T1000 (cell line): ENCODE data around the gene ALDH3B2.
"Not testable (repeated sequence)": the region's sequence is repeated elsewhere in the genome, so short reads cannot be mapped to it uniquely, and the experiment has no call there.

Experiments used
- DNase-seq: peaks from one replicate; lab custom pipeline; 2025; ENCODE audit warnings: mixed read lengths; lab: John Stamatoyannopoulos, UW

Gene ALDH3B2

DNA sequence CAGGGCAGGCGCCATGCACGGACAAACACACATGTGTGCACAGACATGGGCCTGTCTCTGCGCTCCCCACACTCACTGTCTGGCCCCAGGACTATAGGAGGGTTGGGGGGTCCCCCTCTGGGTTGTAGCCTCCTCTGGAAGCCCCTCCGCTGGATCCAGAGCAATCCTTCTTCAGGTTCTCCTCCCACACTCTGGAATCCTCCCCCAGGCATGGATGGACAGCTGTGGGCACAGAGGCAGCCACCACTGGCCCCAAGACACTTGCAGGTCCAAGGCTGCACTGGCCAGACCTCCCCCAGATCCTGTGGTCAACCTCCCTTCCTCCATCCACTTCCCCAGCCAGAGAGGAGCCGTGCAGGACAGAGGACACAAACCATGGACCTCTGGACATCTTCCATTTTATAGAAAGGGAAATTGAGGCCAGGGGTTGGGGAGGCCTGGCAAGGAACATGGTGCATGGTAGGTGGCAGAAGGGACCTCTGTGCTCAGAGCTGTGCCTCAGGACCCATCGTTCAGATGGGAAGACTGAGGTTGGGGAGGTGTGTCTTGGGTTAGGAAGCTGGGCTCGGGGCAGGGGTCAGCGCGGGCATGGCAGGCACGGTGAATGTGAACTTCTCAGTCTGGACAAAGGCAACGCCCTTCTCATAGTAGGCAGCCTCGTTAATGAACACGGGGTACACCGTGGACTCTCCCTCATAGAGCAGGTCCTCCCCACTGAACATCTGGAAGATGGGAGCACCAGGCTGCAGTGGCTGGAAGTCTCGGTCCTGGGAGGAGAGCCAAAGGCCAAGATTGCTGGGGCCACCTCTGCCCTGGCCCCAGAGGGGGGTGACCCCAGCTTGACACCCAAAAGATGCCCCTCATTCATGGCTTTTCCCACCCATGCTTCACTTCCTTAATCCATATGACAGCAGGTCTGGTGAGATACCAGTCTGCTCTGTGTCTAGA lies 32.0 kb downstream of the ALDH3B2 start:
- no peak for DNase-seq

DNA sequence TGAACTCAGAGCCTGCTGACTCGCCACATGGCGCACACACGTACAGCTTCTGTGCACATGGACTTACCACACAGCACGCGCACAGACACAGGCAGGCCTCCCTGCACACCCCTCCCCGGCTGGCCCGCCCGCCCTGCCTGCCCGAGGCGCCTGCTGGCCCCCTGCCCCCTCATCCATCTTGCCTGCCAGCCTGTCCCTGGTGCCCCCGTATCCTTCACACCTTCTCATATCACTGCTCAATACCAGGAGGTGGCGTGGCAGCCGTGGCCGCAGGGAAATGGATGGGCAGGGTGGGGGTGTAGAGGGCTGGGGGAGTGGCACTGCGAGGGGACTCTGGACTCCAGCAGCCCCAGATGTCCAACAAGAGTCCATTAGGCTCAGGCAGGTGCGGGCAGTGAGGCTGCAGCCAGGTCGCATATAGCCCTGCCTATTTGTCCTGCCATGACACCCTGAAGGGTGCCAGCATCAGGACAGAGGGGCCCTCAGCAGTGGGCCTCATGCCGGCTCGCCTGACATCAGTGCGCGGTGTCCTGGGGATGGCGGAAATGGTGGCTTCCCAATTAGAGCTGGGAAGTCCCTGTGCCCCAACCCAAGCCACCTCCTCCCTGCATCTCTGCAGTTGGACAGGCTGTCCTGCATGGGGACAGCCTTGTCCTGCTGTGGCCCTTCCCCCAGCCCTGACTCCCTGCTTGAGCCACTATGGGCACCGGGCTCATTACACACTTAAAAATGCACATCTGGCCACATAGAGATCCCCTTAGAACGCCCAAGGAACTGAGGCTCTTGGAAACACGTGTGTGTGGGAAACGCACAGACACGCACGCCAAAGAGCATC lies 32.9 kb downstream of the ALDH3B2 start:
- no peak for DNase-seq

DNA sequence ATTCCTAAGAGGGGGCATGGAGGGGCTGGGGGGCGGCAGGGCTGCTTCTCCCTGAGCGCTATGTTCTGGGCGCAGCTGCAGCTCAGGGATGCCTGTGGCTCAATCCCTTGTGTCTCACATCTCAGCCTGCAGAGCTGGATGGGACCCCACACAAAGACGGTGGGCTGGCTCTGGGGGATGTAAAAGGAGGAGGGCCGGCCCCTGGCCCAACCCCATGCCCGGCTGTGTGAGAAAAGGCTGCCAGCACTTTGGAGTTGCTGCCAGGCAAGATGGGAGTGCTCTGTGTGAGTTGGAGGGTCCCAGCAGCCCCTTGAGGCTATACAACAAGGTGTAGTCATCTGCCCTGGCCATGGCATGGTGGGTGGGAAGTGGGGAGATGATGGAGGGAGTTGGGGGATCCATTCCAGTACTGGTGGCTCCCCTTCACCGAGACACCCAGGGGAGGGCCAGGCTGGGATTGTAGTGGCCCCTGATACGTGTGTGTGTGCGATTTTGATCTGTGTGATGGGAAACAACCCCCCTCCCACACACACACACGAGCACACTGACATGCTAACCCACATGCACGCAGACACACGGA lies 33.6 kb downstream of the ALDH3B2 start:
- DNase-seq: no peak

DNA sequence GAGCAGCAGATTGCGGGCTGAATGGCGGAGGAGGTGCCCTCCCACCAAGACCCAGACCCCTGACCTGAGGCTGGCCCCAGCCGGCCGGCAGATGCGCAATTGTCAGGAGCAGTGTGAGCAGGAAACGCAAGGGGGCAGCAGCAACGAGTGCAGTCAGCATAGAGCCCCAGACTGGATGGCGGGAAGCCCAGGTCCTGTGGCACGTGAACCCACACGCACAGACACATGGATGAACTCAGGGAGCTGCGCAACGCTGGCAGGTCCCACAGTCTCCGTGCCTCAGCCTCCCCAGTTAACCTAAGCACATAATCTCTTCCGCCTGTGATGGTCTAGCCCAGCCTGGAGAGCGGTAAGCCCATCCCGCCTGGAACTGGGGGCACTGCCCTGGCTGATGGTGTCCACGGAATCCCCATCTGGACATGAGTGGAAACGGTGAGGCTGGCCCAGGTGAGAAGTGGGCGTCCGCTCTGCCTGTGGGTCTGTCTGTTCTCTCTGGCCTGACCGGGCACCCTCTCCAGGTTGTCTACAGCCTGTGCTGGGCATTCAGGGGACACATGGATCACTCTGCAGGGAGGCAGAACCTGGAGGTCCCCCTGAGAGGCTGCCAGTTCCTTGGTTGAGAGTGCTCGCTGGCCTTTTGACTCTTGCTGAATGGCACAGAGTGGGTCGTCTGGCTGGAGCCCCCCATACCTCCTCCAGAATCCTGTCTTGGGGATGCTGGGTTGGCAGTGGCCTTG lies 34.2 kb downstream of the ALDH3B2 start:
- no peak for DNase-seq

DNA sequence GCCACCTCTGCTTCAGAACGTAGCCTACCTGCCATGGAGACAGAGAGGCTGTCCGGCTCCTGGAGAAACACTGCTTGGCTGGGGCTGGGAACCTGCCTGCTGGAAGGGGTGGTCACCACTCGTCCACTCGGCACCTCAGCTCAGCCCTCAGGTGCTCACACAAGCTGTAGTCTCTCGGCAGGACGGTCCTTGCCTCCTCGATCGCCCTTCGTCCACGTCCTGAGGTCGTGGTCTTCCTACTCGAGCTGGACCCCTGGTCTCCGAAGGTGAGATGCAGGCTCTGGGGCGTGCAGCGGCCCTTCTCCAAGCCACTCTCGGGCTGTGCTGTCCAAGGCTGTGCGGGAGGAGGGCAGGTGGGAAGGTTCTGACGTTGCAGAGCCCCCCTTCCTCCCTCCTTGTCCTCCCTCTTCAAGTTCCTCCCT lies 35.0 kb downstream of the ALDH3B2 start, which contains the start of gene TBX10:
TSS of gene TBX10 (minus strand) at position 326 of the 422 bp plus-strand sequence. CDS start at position 35, 291 bp downstream.
- no peak for DNase-seq

DNA sequence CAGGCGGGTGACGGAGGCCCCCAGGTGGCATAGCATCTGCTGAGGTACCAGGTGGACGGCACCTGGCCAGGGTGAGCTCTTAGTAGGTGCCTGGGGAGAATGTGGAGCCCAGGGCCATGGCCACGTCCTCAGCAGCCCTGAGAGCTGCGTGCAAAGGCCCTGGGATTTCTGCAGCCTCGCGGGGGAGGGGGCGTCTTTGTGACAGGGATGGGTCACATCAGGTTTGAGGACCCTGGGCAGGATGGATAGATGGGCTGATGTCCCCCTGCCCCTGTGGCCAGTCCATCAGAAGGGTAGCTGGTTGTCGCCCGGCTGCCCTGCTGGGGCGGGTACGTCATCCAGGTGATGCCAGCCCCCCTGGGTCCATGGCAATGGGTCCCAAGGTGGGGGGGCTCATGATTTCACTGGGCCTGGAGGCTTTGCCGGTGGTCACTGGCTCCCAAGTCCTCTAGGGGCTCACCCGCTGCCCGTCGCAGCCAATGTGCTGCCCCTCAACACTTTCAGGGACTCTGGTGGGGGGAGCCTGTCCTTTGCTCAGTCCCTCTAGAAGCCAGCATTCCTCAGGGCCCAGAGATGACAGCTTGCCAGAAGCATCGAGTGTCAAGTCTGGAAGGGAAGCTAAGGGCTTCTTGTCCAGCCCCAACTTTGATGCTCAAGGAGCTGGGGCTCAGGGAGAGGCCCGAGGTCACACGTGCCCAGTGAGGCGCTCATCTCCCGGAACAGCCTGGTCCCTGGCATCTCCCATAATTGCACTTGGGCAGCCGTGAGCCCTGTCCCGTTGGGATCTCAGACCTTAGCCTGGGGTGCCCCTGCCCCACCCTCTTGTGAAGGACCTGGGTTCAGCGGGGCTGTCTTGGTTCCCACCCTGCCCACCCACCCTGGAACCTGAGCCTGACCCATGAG lies 35.6 kb downstream of the ALDH3B2 start:
- no peak for DNase-seq

DNA sequence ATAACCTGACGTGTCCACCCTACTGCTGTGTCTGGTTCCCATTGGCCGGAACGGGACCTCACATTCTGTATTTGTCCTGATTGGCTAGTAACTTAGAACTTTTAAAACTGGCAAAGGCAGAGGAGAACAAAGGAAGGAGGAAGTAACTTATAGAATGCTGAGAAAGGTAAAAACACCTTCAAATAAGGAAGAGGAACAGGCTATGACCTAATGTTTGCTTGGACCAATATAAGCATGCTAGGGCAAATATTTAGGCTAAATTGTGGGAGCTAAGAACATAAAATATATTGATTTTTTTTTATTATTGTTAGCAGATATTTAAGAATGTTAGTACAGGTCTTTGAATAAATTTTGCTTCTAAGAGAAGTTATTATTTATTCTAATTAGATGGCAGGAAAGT lies 37.0 kb downstream of the ALDH3B2 start:
- not testable (repeated sequence) for DNase-seq

DNA sequence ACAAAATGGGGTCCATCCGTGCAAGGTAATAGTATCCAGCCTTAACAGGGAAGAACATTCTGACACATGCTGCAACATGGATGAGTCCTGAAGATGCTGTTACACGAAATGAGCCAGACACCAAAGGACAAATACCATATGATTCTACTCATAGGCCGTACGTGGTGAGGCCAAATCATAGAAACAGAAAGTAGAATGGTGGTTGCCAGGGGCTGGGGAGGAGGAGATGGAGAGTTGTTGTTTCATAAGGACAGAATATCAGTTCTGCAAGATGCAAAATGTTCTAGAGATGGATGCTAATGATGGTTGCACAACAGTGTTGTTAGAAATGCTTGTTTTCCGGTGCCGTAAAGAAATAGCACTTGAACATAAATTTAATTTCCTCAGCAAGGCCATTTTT lies 37.5 kb downstream of the ALDH3B2 start:
- DNase-seq: no peak

DNA sequence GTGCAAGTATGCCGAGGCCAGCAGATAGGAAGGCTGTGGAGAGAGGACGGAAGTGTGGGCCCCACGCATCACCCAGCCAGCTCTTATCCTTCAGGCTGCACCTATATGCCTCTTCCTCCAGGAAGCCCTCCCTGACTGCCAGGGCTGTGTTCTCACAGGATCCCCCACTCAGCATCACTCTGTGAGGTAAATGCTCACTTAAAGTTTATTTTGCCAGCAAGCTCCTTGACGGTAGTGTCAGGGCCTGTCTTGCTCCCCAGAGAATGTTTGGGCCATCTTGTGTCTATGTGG lies 39.2 kb downstream of the ALDH3B2 start:
- no peak for DNase-seq

DNA sequence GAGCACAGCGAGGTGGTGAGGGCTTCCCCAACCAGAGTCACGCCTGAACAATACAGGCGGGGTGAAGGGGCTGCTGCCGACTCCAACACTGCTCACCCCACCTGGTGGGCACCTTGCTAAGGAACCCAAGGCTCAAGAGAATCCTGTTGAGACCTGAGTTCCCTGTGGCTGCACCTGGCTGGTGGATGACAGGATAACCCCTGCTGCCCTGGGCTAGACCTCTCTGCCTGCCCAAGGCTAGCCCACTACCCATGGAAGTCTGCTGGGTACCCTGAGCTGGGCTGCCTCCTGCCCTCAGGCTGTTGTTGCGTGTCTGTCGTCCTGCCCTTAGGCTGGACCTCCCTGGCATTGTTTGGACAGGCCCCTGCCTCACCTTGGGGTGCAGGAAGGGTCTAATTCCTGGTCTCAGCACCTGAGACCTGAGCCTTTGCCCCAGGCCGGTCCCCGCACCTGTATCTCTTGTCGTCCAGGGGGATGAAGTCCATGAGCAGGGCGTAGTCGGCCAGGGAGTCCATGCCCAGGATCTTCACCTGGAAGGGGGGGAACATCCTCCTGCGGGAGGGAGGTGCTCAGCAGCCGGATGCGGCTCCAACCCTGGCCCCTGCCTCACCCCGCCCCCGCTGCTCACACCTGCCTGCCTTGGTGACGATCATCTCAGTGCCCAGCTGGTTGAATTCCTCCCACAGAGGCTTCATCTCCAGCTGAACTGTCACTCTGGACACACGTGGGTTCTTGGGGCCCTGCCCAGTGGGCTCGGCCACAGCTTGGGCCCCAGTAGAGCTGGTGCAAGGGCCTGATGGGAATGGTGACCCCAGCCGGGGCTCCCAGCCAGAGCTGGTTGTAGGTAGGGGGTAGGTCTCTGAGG lies 39.8 kb downstream of the ALDH3B2 start:
- no peak for DNase-seq

DNA sequence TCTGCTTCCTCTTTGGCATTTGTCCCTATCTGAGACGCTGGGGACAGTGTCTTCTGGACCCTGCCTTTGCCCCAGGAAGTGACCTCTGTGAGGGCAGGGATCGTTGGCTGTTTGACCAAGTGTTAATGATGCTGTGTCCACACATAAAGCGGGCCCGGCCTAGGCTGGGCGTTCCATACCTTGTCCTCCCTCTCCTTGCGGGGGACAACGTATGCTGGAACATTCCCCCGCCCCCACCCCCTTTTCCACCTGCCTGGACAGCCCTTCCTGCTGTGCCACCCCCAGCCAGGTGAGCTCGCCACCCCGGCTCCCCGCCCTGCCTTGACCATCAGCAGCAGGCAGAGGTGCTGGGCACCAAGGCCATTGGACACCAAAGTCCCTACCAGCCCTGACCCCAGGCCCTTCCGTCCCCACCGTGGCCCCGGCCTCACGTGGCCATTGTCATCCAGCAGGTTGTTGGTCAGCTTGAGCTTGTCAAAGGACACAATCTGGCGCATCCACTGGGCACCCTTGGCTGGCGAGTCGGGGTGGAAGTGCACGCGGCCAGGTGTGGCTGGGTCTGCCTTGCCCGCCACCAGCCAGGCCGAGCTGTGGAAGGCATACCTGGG lies 40.6 kb downstream of the ALDH3B2 start:
- DNase-seq: no peak

DNA sequence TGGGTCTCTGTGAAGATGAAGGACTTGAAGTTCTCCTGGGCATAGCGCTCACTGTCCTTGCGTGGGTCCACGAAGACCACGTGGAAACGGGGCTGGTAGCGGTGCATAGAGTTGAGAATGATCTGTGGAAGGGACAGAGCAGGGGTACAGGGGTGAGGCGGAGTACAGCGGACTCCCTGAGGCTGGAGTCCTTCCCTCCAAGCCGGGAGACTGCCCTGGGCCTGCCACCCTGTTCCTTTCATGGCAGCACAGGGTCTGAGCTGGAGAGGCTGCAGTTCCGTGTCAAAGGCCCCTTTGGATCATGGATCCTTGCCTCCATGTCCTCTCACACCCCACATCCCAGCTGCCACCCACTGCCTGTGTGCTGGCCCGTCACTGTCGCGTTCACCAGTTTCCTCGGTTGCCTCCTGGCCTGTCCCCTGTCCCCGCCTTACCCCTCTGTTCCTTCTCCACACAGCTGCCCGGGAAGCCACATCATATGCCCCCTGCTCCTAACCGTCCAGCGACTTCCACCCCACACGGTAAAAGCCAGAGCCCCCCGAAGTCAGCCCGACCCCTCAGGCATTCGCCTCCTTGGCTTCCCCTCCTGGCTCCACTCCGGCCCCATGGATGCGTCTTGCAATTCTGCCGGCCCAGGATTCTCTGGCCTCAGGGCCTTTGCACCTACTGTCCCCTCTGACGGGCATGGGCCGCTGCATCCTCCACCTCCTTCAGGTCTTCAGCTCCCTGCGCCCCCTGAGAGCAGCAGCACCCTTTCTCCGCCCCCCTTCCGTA lies 41.3 kb downstream of the ALDH3B2 start:
- no peak for DNase-seq

DNA sequence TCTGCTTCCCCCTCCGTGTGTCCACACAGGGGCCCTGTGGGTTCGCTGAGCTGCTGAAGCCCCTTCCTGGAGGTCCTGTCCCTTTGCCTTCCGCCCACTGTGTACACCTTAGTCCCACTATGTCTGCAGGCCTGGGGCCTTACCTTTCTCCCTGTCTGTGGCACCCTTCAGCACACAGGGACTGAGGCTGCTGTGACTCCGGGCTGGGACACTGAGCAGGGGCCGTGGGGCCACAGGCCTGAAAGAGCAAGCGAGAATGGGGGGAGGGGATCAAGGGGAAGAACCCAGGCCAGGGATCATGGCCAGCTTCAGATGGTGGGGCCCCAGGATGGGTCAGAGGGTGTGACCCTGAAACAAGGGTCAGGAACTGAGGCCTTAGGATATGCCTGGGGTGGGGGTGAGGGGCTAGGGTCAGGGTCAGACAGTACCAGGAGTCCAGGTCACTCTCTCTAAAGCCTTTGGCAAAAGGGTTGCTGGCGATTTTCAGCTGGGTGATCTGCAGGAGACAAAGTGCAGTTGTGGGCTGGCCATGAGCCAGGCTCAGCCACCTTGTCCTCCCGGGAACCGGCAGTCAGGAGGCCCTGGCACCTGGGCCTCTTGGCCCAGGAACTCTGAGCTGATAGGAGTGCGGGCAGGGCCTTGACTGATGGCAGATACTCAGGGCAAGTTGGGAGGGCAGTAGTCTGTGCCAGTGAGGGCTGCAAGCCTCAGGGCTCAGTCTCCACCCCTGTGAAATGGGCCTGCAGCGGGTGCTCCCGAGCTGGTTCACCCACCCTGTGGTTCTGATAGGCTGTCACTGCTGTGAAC lies 42.0 kb downstream of the ALDH3B2 start:
- no peak for DNase-seq

DNA sequence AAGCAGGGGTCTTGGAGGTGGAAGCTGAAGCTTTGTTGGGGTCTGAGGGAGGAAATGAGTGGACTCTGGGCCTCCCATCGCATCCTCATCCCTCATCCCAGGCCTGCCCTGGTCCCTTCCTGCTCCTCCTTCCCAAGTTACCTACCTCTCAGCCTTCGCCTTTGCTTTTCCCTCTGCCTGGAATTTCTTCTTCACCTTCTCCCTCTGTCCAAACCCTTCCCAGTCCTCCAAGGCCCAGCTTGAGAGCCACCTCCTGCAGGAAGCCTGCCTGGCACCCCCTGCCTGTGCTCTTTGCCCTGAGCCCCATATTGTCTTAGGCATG lies 42.6 kb downstream of the ALDH3B2 start:
- no peak for DNase-seq

DNA sequence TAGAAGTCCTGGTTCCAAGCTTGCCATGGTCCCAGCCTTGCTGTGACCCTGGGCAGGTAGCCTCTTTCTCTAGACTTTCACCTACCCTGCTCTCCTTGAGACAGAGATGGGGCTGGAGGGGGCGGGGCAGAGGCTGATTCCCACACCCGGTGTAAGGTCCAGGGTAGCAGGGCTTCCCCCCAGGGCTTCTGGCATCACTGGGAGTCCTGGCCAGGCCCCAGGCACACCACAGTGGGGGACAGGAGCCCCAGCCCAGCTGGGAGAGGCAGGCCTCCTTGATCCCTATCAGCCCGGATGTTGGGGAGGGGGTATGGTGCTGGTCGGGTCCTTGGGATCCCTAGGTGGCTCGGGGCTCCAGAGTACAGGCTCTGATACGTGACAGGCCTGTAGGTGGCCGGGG lies 43.0 kb downstream of the ALDH3B2 start:
- no peak for DNase-seq

DNA sequence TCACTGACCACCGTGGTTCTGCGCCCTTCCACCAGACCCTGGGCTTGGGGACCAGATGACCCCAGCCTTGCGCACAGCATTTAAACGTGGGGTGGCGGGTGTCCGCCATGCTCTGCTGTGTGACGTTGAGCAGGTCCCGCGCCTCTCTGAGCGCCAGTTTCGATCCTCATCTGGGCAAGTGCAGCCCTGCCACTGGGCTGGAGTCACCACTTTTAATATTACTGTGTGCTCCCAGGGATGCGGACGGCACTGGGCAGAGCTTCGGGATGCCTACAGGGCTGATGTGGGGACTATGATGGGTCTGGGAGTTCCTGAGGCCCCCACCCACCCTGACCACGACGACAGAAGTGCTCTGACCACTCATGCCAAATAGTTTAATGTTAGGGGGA lies 43.5 kb downstream of the ALDH3B2 start:
- no peak for DNase-seq

DNA sequence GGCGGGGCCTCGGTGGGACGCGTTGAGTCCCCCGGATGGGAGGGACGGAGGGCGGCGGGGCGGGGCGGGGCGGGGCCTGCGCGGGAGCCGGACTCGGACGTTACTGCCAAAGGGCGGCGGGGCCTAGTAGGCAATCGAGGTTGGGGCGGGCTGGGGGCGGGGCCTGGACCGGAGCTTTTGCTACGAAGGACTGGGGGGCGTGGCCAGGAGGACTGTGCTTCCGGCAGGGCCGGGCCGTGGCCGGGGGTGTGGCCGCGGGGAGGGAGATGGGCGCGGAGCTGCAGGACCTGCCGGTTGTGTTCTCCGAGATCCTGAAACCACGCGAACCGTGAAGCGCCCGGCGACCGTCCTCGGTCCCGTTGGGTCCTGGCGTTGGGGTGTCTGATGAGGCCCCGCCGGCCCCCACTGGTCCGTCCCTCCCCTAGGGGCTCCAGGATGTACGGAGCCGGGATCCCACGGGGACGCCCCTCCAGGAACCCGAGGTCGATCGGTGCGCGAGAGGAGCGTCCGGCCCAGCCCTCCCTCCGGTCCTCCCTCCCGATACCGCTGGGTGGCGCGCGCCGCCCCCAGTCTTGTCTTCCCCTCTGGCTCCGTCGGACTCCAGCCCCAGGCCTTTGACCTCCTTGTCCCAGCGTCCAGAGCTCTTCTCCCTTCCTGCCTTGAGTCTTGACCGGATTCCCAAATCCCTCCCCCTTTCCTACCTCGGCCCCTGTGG lies 44.0 kb downstream of the ALDH3B2 start:
- peak; percentile 99 for DNase-seq
